Breast epithelium (tissue), 4 donors: Measurements from ENCODE around the gene PTPRN2. TPM values are rescaled to one million over a fixed set of nuclear protein-coding genes. Genes with fewer than 3 reads are reported as not detected.

Experiments
- DNase-seq, 2 donors: peaks; one replicate each; pipeline ENCODE4 v3.0.0-alpha.2; 2019; ENCODE audit warnings: low spot score in 2 of 2
- H3K27ac ChIP-seq, 2 donors: fragments of 200-600 bp; sonication (generic) in 1 of 2; one replicate each; pipeline ENCODE4 v1.5.1; 2016 to 2019; ENCODE audit warnings: mild to moderate bottlenecking in 1 of 2
- H3K27me3 ChIP-seq, 2 donors: fragments of 200-600 bp; sonication (generic) in 1 of 2; one replicate each; pipeline versions ENCODE4 v1.5.1 to v1.6.0; 2017 to 2019; ENCODE audit warnings: control low read depth in 1 of 2, mild to moderate bottlenecking in 1 of 2
- H3K36me3 ChIP-seq: fragments of 200-600 bp; one replicate; pipeline ENCODE4 v1.5.1; 2019
- H3K4me1 ChIP-seq, 2 donors: fragments of 200-600 bp; sonication (generic); one replicate each; pipeline ENCODE4 v1.5.1; 2016 to 2019; ENCODE audit warnings: control low read depth in 1 of 2
- H3K4me3 ChIP-seq, 3 donors: fragments of 200-600 bp; sonication (generic); 1 replicate in 2 of 3; 2 replicates in 1 of 3; pipeline ENCODE4 v1.5.1; 2016 to 2019; ENCODE audit warnings: mild to moderate bottlenecking in 3 of 3, moderate library complexity in 2 of 3
- H3K9me3 ChIP-seq, 2 donors: fragments of 200-600 bp; sonication (generic) in 1 of 2; one replicate each; pipeline ENCODE4 v1.5.1; 2016 to 2019; ENCODE audit warnings: control low read depth in 1 of 2
- CTCF ChIP-seq, 3 donors: fragments of 450-650 bp; IDR thresholded peaks; one replicate each; pipeline ENCODE4 v1.5.1; 2016 to 2017; ENCODE audit warnings: antibody characterized with exemption in 3 of 3, mild to moderate bottlenecking in 3 of 3, moderate library complexity in 3 of 3
- POLR2A ChIP-seq: fragments of 450-650 bp; IDR thresholded peaks from one replicate; pipeline ENCODE4 v1.6.1; 2016; ENCODE audit warnings: antibody characterized with exemption, mild to moderate bottlenecking, moderate library complexity
- POLR2AphosphoS5 ChIP-seq, 3 donors: sonication (generic); formaldehyde crosslinking; IDR thresholded peaks; one replicate each; pipeline ENCODE4 v1.6.1; 2017; ENCODE audit warnings: antibody characterized with exemption in 3 of 3
- intact Hi-C: fragments of 100-400 bp; cut with DNase I; formaldehyde crosslinking; loops from one replicate; pipeline ENCODE4 v1.15.1; 2023; ENCODE audit warnings: low total_unique reads
- total RNA-seq, 3 donors: library from RNA; depleted of rRNA; stranded (reverse); fragments of >200 nt; gene quantifications; one replicate each; pipeline ENCODE4 v1.1.0, GENCODE V29; 2016

PTPRN2 gene
- total RNA-seq, 3 donors from 2014 or later: 1.6 to 2.2 (median 2.2) TPM

GRCh38 chr7:157513682-157514081 lies 1073.9 kb downstream of the PTPRN2 start:
- DNase-seq: no peak
- Histone ChIP-seq H3K4me3 (no peak overlapping the region), H3K27me3 (peaks cover 0 to 20% of the 10 kb centered on the region in 2 donors), H3K9me3 (peaks cover 0 to 8% of the 10 kb centered on the region in 2 donors), H3K27ac (no peak overlapping the region), H3K4me1 (no peaks in the 10 kb centered on the region), H3K36me3 (no peaks in the 10 kb centered on the region)
- no peak for TF ChIP-seq POLR2A
- TF ChIP-seq CTCF (IDR thresholded peaks at IDR 0.05): no peak
- no peak for TF ChIP-seq POLR2AphosphoS5 (IDR thresholded peaks at IDR 0.05)
- intact Hi-C loops: loop anchor here (1.0 kb wide), 1 partner anchor 48 kb away; no protein-coding TSS in a partner anchor

GRCh38 chr7:157513162-157513621 lies 1074.4 kb downstream of the PTPRN2 start:
- H3K4me3 ChIP-seq: no peak overlapping the region
- no peak for DNase-seq
- peaks cover 0 to 25% of the 10 kb centered on the region in 2 donors for H3K27me3 ChIP-seq
- no peak overlapping the region for H3K27ac ChIP-seq
- H3K4me1 ChIP-seq: no peaks in the 10 kb centered on the region
- intact Hi-C loops: no loop called here
- H3K36me3 ChIP-seq: no peaks in the 10 kb centered on the region
- no peak for TF ChIP-seq POLR2AphosphoS5 (IDR thresholded peaks at IDR 0.05)
- no peak for TF ChIP-seq POLR2A
- no peak for TF ChIP-seq CTCF (IDR thresholded peaks at IDR 0.05)
- peaks cover 0 to 8% of the 10 kb centered on the region in 2 donors for H3K9me3 ChIP-seq

- Histone ChIP-seq H3K27ac (no peak overlapping the region), H3K4me3 (no peak overlapping the region), H3K27me3 (peaks cover 0 to 11% of the 10 kb centered on the region in 2 donors), H3K9me3 (peaks cover 0 to 8% of the 10 kb centered on the region in 2 donors), H3K4me1 (no peaks in the 10 kb centered on the region), H3K36me3 (no peaks in the 10 kb centered on the region)
- intact Hi-C loops: no loop called here
- DNase-seq: no peak
- no peak for TF ChIP-seq POLR2A
- TF ChIP-seq POLR2AphosphoS5 (IDR thresholded peaks at IDR 0.05): no peak
- TF ChIP-seq CTCF (IDR thresholded peaks at IDR 0.05): no peak
Observed at GRCh38 chr7:157509226-157509625, 1078.4 kb downstream of the PTPRN2 start.

- no peak for DNase-seq
- no peak overlapping the region for H3K27ac ChIP-seq
- peaks cover 0 to 11% of the 10 kb centered on the region in 2 donors for H3K27me3 ChIP-seq
- H3K36me3 ChIP-seq: no peaks in the 10 kb centered on the region
- intact Hi-C loops: no loop called here
- no peak overlapping the region for H3K4me3 ChIP-seq
- no peaks in the 10 kb centered on the region for H3K4me1 ChIP-seq
- TF ChIP-seq CTCF (IDR thresholded peaks at IDR 0.05) (no peak), POLR2AphosphoS5 (IDR thresholded peaks at IDR 0.05) (no peak), POLR2A (no peak)
- peaks cover 0 to 5% of the 10 kb centered on the region in 2 donors for H3K9me3 ChIP-seq
Observed at GRCh38 chr7:157508477-157508881, 1079.1 kb downstream of the PTPRN2 start.

- Histone ChIP-seq H3K9me3 (no peaks in the 10 kb centered on the region), H3K4me3 (no peak overlapping the region), H3K4me1 (no peaks in the 10 kb centered on the region), H3K36me3 (no peaks in the 10 kb centered on the region), H3K27me3 (peaks cover 0 to 11% of the 10 kb centered on the region in 2 donors), H3K27ac (no peak overlapping the region)
- intact Hi-C loops: no loop called here
- no peak for TF ChIP-seq POLR2AphosphoS5 (IDR thresholded peaks at IDR 0.05)
- no peak for TF ChIP-seq CTCF (IDR thresholded peaks at IDR 0.05)
- TF ChIP-seq POLR2A: no peak
- no peak for DNase-seq
Observed at GRCh38 chr7:157507987-157508386, 1079.6 kb downstream of the PTPRN2 start.
